Measurements from ENCODE around the gene PDE3A. TPM values are rescaled to one million over a fixed set of nuclear protein-coding genes. Genes with fewer than 3 reads are reported as not detected.
A peak's percentile ranks its signal among the peaks of the same experiment; 100 is the strongest.

Gene PDE3A
- total RNA-seq, 4 donors from 2014 or later = 4.4 to 5.3 (median 4.9) TPM

- in situ Hi-C loops (cut with MboI; ENCODE audit: low sequenced_read_pairs in 4 of 4) (no loop called here), intact Hi-C loops (cut with DNase I; ENCODE audit: low total_unique reads) (no loop called here)
- ATAC-seq (no peak), DNase-seq (no peak)
- Histone ChIP-seq H3K27me3 (no peaks in the 10 kb centered on the region), H3K9me3 (no peaks in the 10 kb centered on the region), H3K4me1 (no peaks in the 10 kb centered on the region), H3K36me3 (no peaks in the 10 kb centered on the region), H3K27ac (no peak overlapping the region), H3K4me3 (no peak overlapping the region)
- TF ChIP-seq POLR2A (IDR thresholded peaks at IDR 0.05) = no peak
Measured at GRCh38 chr12:20593611-20594010, 225.3 kb downstream of the PDE3A start.

DNA sequence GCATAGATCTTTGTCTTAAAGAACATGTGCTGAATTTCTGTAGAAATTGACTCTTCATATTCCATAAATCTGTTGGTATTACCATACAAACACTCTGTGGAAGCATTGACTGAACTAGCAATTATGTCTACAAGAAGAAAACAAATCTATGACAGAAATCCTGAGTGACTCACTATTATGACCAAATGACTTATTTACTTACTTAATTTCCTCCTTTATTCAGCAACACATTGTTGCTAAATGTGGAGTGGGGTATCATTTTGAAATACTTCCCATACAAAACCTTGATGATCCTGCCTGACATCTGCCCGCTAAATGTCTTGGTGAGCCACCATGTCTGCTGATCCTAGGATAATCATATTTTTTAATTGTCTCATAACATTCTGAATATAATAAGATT is 227.7 kb downstream of the PDE3A start:
- H3K4me1 ChIP-seq = no peaks in the 10 kb centered on the region
- intact Hi-C loops (cut with DNase I; ENCODE audit: low total_unique reads) = no loop called here

GRCh38 chr12:20599757-20600156 is 231.4 kb downstream of the PDE3A start:
- H3K9me3 ChIP-seq = no peaks in the 10 kb centered on the region
- ATAC-seq (no peak), DNase-seq (no peak)
- H3K4me1 ChIP-seq = no peaks in the 10 kb centered on the region
- in situ Hi-C loops (cut with MboI; ENCODE audit: low sequenced_read_pairs in 4 of 4) (loop anchor here in 1 of 4 donors (25.0 kb wide), 1 partner anchor 687 kb away; no protein-coding TSS in a partner anchor), intact Hi-C loops (cut with DNase I; ENCODE audit: low total_unique reads) (loop anchor here (5.0 kb wide), 3 partner anchors 132 to 857 kb away; no protein-coding TSS in a partner anchor)
- H3K27me3 ChIP-seq = no peaks in the 10 kb centered on the region
- TF ChIP-seq, protein P1, sequence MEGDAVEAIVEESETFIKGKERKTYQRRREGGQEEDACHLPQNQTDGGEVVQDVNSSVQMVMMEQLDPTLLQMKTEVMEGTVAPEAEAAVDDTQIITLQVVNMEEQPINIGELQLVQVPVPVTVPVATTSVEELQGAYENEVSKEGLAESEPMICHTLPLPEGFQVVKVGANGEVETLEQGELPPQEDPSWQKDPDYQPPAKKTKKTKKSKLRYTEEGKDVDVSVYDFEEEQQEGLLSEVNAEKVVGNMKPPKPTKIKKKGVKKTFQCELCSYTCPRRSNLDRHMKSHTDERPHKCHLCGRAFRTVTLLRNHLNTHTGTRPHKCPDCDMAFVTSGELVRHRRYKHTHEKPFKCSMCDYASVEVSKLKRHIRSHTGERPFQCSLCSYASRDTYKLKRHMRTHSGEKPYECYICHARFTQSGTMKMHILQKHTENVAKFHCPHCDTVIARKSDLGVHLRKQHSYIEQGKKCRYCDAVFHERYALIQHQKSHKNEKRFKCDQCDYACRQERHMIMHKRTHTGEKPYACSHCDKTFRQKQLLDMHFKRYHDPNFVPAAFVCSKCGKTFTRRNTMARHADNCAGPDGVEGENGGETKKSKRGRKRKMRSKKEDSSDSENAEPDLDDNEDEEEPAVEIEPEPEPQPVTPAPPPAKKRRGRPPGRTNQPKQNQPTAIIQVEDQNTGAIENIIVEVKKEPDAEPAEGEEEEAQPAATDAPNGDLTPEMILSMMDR (IDR thresholded peaks at IDR 0.05 in 4 of 5, conservative IDR thresholded peaks at IDR 0.05 in 1 of 5) = no peak
- no peak for TF ChIP-seq POLR2A (IDR thresholded peaks at IDR 0.05)
- H3K4me3 ChIP-seq = no peak overlapping the region
- H3K36me3 ChIP-seq = no peaks in the 10 kb centered on the region
- H3K27ac ChIP-seq = no peak overlapping the region

More for the DNA sequence above, 227.7 kb downstream of the PDE3A start:
- no peak for DNase-seq
- TF ChIP-seq, protein P1 (IDR thresholded peaks at IDR 0.05 in 4 of 5, conservative IDR thresholded peaks at IDR 0.05 in 1 of 5) = no peak
- no peak for TF ChIP-seq POLR2A (IDR thresholded peaks at IDR 0.05)
- H3K9me3 ChIP-seq = no peaks in the 10 kb centered on the region
- in situ Hi-C loops (cut with MboI; ENCODE audit: low sequenced_read_pairs in 4 of 4) = no loop called here
- ATAC-seq = no peak
- no peaks in the 10 kb centered on the region for H3K36me3 ChIP-seq
- H3K4me3 ChIP-seq = no peak overlapping the region
- H3K27me3 ChIP-seq = no peaks in the 10 kb centered on the region
- no peak overlapping the region for H3K27ac ChIP-seq

DNA sequence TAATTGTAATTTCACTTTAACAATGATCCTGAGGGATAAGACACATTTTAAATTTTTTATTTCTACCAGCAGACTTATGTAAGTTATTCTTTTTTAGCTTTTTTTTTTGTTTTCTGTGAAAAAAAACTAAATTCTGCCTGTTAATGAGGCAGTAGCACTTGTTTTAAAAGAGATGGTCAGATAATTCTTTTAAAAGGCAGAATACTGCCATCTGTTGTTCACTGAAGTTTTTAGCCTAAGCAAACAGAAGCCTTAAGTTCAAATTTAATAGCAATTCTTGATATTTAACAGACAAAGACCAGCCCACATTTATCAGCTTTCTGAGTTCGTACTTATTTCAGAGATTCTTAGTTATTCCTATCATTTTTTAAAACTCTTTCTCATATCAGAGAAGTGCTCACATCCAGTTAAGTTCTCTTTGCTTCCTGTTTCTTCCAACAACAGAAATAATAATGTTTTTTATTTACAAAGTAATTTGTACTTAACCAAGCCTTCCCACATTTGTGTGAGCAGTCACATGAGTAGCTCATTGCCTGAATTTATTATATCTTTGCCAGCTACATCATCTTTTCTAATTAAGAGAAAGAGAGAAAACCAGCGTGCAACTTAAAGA is 233.4 kb downstream of the PDE3A start:
- no peaks in the 10 kb centered on the region for H3K27me3 ChIP-seq
- intact Hi-C loops (cut with DNase I; ENCODE audit: low total_unique reads) (loop anchor here (5.0 kb wide), 3 partner anchors 134 to 859 kb away; no protein-coding TSS in a partner anchor), in situ Hi-C loops (cut with MboI; ENCODE audit: low sequenced_read_pairs in 4 of 4) (loop anchor here in 1 of 4 donors (25.0 kb wide), 1 partner anchor 689 kb away; no protein-coding TSS in a partner anchor)
- no peaks in the 10 kb centered on the region for H3K36me3 ChIP-seq
- ATAC-seq = no peak
- no peaks in the 10 kb centered on the region for H3K4me1 ChIP-seq
- peak overlapping the region in 3 of 4 donors; percentile 27 to 48 (median 36) for H3K27ac ChIP-seq
- no peaks in the 10 kb centered on the region for H3K9me3 ChIP-seq
- no peak for DNase-seq
- no peak for TF ChIP-seq POLR2A (IDR thresholded peaks at IDR 0.05)
- TF ChIP-seq, protein P1 (IDR thresholded peaks at IDR 0.05 in 4 of 5, conservative IDR thresholded peaks at IDR 0.05 in 1 of 5) = peak in 2 of 5 experiments; percentile 42 to 44
- H3K4me3 ChIP-seq = no peak overlapping the region

DNA sequence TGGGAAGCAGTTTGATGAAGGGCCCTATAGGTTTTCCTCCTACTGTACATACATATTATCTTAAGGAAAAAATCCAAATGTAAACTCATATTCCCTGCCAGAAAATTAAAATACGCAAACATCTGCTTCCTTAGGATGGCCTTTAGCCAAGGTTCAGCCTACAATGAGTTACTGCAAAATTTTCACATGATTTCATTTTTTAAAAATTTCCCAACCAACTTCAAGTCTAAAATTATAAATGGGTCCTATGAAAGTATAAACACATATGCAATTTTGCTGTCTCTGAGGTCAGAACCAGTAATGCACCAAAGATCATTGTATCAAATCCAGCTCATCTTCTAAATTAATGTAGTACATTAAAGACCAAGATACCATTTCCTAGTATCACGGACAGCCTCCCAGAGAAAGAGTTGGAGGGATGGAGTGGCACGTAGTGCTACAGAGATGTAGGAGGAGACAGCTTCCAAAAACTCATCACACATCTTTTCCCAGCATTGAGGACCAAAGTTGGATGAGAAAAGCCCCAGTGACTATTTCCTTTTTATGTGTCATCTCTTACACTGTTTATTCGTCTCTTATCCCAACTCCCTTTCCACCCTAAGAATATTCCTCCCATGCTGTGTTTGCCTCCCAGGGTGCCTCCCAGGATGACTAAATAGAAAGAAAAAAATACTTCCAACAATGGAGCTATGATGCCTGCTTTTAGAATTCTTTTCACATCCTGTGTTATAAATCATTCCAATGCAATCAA is 234.5 kb downstream of the PDE3A start:
- Histone ChIP-seq H3K4me3 (no peak overlapping the region), H3K36me3 (no peaks in the 10 kb centered on the region), H3K27me3 (no peaks in the 10 kb centered on the region), H3K4me1 (no peaks in the 10 kb centered on the region), H3K9me3 (no peaks in the 10 kb centered on the region), H3K27ac (peak overlapping the region in 3 of 4 donors; percentile 30 to 50 (median 40))
- no peak for TF ChIP-seq POLR2A (IDR thresholded peaks at IDR 0.05)
- TF ChIP-seq, protein P1 (IDR thresholded peaks at IDR 0.05 in 4 of 5, conservative IDR thresholded peaks at IDR 0.05 in 1 of 5) = no peak
- in situ Hi-C loops (cut with MboI; ENCODE audit: low sequenced_read_pairs in 4 of 4) (loop anchor here in 1 of 4 donors (25.0 kb wide), 1 partner anchor 691 kb away; no protein-coding TSS in a partner anchor), intact Hi-C loops (cut with DNase I; ENCODE audit: low total_unique reads) (loop anchor here (1.0 to 5.0 kb wide), 4 partner anchors 136 to 861 kb away; partner anchors contain the start of gene PDE3A)
- ATAC-seq (no peak), DNase-seq (no peak)

All from gastrocnemius medialis (tissue), 4 donors.